DMS153 treated with DMSO at 0.1 percent for 48 hours (cell line): Measurements from ENCODE around the gene SH3RF2.
A peak's percentile ranks its signal among the peaks of the same experiment; 100 is the strongest.

Experiments used
- DNase-seq: peaks from one replicate; lab custom pipeline; 2025; ENCODE audit not compliant: unreplicated experiment; lab: John Stamatoyannopoulos, UW

Gene SH3RF2

GRCh38 chr5:145921211-145921610 is 15.2 kb upstream of the SH3RF2 start:
- no peak for DNase-seq

GRCh38 chr5:145922059-145922458 is 14.3 kb upstream of the SH3RF2 start:
- no peak for DNase-seq

GRCh38 chr5:145923405-145923804 is 13.0 kb upstream of the SH3RF2 start:
- no peak for DNase-seq

- DNase-seq, result no peak
Measured at GRCh38 chr5:145924849-145925248, 11.5 kb upstream of the SH3RF2 start.

- no peak for DNase-seq
Measured at GRCh38 chr5:145925353-145925752, 11.0 kb upstream of the SH3RF2 start.

GRCh38 chr5:145925803-145926202 is 10.6 kb upstream of the SH3RF2 start:
- DNase-seq, result no peak

GRCh38 chr5:145931718-145932117 is 4.7 kb upstream of the SH3RF2 start:
- no peak for DNase-seq

- DNase-seq, result no peak
Measured at GRCh38 chr5:145934276-145934675, 2.1 kb upstream of the SH3RF2 start.

GRCh38 chr5:145937432-145938250 is 1.3 kb downstream of the SH3RF2 start:
- no peak for DNase-seq

- DNase-seq, result no peak
Measured at GRCh38 chr5:145938776-145939539, 2.6 kb downstream of the SH3RF2 start.

GRCh38 chr5:145939540-145940065 is 3.2 kb downstream of the SH3RF2 start:
- DNase-seq, result no peak

- DNase-seq, result no peak
Measured at GRCh38 chr5:145941096-145941447, 4.7 kb downstream of the SH3RF2 start.

- DNase-seq, result no peak
Measured at GRCh38 chr5:145941448-145942130, 5.2 kb downstream of the SH3RF2 start.

- DNase-seq, result no peak
Measured at GRCh38 chr5:145942201-145942600, 5.8 kb downstream of the SH3RF2 start.

- no peak for DNase-seq
Measured at GRCh38 chr5:145942749-145943148, 6.4 kb downstream of the SH3RF2 start.

- DNase-seq, result peak; percentile 0
Measured at GRCh38 chr5:145943674-145944121, 7.3 kb downstream of the SH3RF2 start.

GRCh38 chr5:145944328-145944727 is 8.0 kb downstream of the SH3RF2 start:
- no peak for DNase-seq

- DNase-seq, result no peak
Measured at GRCh38 chr5:145945620-145946111, 9.3 kb downstream of the SH3RF2 start.

- no peak for DNase-seq
Measured at GRCh38 chr5:145946112-145946861, 9.9 kb downstream of the SH3RF2 start.

- no peak for DNase-seq
Measured at GRCh38 chr5:145947581-145947980, 11.2 kb downstream of the SH3RF2 start.

GRCh38 chr5:145948047-145948446 is 11.7 kb downstream of the SH3RF2 start:
- no peak for DNase-seq
